Keratinocyte (primary cell): ENCODE measurements around the gene HERC4. TPM values are rescaled to one million over a fixed set of nuclear protein-coding genes. Genes with fewer than 3 reads are reported as not detected.

Experiments used
- DNase-seq: peaks from one replicate; pipeline ENCODE4 v3.0.0-alpha.2; 2011; ENCODE audit warnings: low read depth, missing footprints, low spot score
- FAIRE-seq: peaks from 2 replicates; lab custom pipeline; 2011; peaks lifted over from hg19 to GRCh38; lab: Jason Lieb, UNC
- H2AFZ ChIP-seq: 2 replicates; pipeline ENCODE4 v1.6.0; 2012; ENCODE audit warnings: low read length, control low read depth, inconsistent platforms; ENCODE audit not compliant: control insufficient read depth
- H3K27ac ChIP-seq: 2 replicates; pipeline ENCODE4 v1.5.1; 2011; ENCODE audit warnings: low read length; ENCODE audit not compliant: control insufficient read depth, insufficient read depth
- H3K27me3 ChIP-seq: 3 replicates; pipeline ENCODE4 v1.6.0; 2011; ENCODE audit warnings: low read length; ENCODE audit not compliant: control insufficient read depth, insufficient read depth; ENCODE audit errors: extremely low read depth
- H3K36me3 ChIP-seq, 2 experiments: 2 replicates in 1 of 2; 3 replicates in 1 of 2; pipeline ENCODE4 v1.5.1; 2011; ENCODE audit warnings: low read length in 2 of 2, mild to moderate bottlenecking in 1 of 2; ENCODE audit not compliant: control insufficient read depth in 2 of 2, insufficient read depth in 2 of 2; ENCODE audit errors: extremely low read depth in 1 of 2
- H3K4me1 ChIP-seq: 3 replicates; pipeline ENCODE4 v1.5.1; 2011; ENCODE audit warnings: low read length; ENCODE audit not compliant: control insufficient read depth, insufficient read depth; ENCODE audit errors: extremely low read depth
- H3K4me2 ChIP-seq: 3 replicates; pipeline ENCODE4 v1.6.0; 2011; ENCODE audit warnings: low read depth, low read length; ENCODE audit not compliant: control insufficient read depth, insufficient read depth; ENCODE audit errors: extremely low read depth
- H3K4me3 ChIP-seq, 3 experiments: fragments of 200-600 bp in 1 of 3; sonication (generic) in 1 of 3; 2 replicates in 2 of 3; 3 replicates in 1 of 3; pipeline ENCODE4 v1.5.1; 2011 to 2016; ENCODE audit warnings: low read length in 3 of 3, mild to moderate bottlenecking in 3 of 3, control low read depth in 2 of 3, inconsistent platforms in 1 of 3, low read depth in 1 of 3, mixed read lengths in 1 of 3, mixed run types in 1 of 3, moderate library complexity in 1 of 3; ENCODE audit not compliant: control insufficient read depth in 2 of 3, insufficient read depth in 2 of 3; ENCODE audit errors: extremely low read depth in 1 of 3
- H3K79me2 ChIP-seq: 2 replicates; pipeline ENCODE4 v1.6.0; 2012; ENCODE audit warnings: low read length; ENCODE audit not compliant: control insufficient read depth, insufficient read depth
- H3K9ac ChIP-seq: 3 replicates; pipeline ENCODE4 v1.6.0; 2011; ENCODE audit warnings: low read length; ENCODE audit not compliant: control insufficient read depth, insufficient read depth; ENCODE audit errors: extremely low read depth
- H3K9me1 ChIP-seq: 3 replicates; pipeline ENCODE4 v1.6.0; 2011; ENCODE audit warnings: low read length; ENCODE audit not compliant: control insufficient read depth, insufficient read depth; ENCODE audit errors: extremely low read depth
- H3K9me3 ChIP-seq: 2 replicates; pipeline ENCODE4 v1.5.1; 2012; ENCODE audit warnings: low read depth, low read length; ENCODE audit not compliant: control insufficient read depth
- H4K20me1 ChIP-seq: 3 replicates; pipeline ENCODE4 v1.6.0; 2011; ENCODE audit warnings: low read length; ENCODE audit not compliant: control insufficient read depth, insufficient read depth; ENCODE audit errors: extremely low read depth
- CTCF ChIP-seq, 3 experiments: IDR thresholded peaks in 1 of 3; conservative IDR thresholded peaks in 1 of 3; optimal IDR thresholded peaks in 1 of 3; 2 replicates in 2 of 3; 3 replicates in 1 of 3; pipeline versions ENCODE3 to v1.5.1; 2011; ENCODE audit warnings: low read length in 3 of 3, mild to moderate bottlenecking in 3 of 3, moderate library complexity in 2 of 3, control low read depth in 1 of 3, inconsistent platforms in 1 of 3; ENCODE audit not compliant: insufficient read depth in 2 of 3; ENCODE audit errors: extremely low read depth in 1 of 3
- EZH2 ChIP-seq: IDR thresholded peaks from one replicate; pipeline ENCODE4 v1.6.1; 2012; ENCODE audit warnings: inconsistent platforms, mild to moderate bottlenecking, low read length, moderate library complexity
- dilution Hi-C: fragments of 300-500 bp; cut with MboI; formaldehyde crosslinking; loops from one replicate; pipeline ENCODE4 v1.7.0; 2020; ENCODE audit warnings: low sequenced_read_pairs; ENCODE audit not compliant: extremely low pct_ligation_motif_present
- polyA plus RNA-seq, 5 experiments: library from polyadenylated mRNA; depleted of rRNA in 3 of 5; stranded (reverse) in 3 of 5; stranded (forward) in 1 of 5; unstranded in 1 of 5; fragments of >200 nt; gene quantifications; 1 replicate in 1 of 5; 2 replicates in 3 of 5; 3 replicates in 1 of 5; pipeline versions ENCODE4 v1.2.1 to v1.2.3, GENCODE V29; 2011 to 2012; ENCODE audit warnings: missing spikeins in 2 of 5, low read depth in 1 of 5, low replicate concordance in 1 of 5

Gene HERC4
- polyA plus RNA-seq, 1 donor (not counting 4 experiments of a cell fraction or from before 2014, with no cell fraction given), result 42.9 TPM

GRCh38 chr10:68121852-68122251, 46.8 kb upstream of the HERC4 start:
- TF ChIP-seq CTCF (optimal IDR thresholded peaks at IDR 0.05 in 1 of 3, IDR thresholded peaks at IDR 0.05 in 1 of 3, conservative IDR thresholded peaks at IDR 0.05 in 1 of 3; ENCODE audit: extremely low read depth in 1 of 3, insufficient read depth in 2 of 3, low read length in 3 of 3) (no peak), EZH2 (no peak)
- no peaks in the 10 kb centered on the region for H3K9me3 ChIP-seq
- FAIRE-seq (no peak), DNase-seq (no peak)
- H3K9me1 ChIP-seq, result no peaks in the 10 kb centered on the region
- H3K79me2 ChIP-seq, result no peaks in the 10 kb centered on the region
- no peak overlapping the region for H3K9ac ChIP-seq
- H3K4me3 ChIP-seq, result no peak overlapping the region
- dilution Hi-C loops, result no loop called here
- no peaks in the 10 kb centered on the region for H3K4me1 ChIP-seq
- H3K36me3 ChIP-seq, result no peaks in the 10 kb centered on the region
- H3K27ac ChIP-seq, result no peak overlapping the region
- no peaks in the 10 kb centered on the region for H3K27me3 ChIP-seq
- no peak overlapping the region for H2AFZ ChIP-seq
- no peak overlapping the region for H3K4me2 ChIP-seq
- no peaks in the 10 kb centered on the region for H4K20me1 ChIP-seq

- no peak overlapping the region for H2AFZ ChIP-seq
- no peak overlapping the region for H3K4me2 ChIP-seq
- H3K9me1 ChIP-seq, result no peaks in the 10 kb centered on the region
- no peaks in the 10 kb centered on the region for H4K20me1 ChIP-seq
- H3K4me3 ChIP-seq, result no peak overlapping the region
- H3K36me3 ChIP-seq, result no peaks in the 10 kb centered on the region
- FAIRE-seq (no peak), DNase-seq (no peak)
- H3K9ac ChIP-seq, result no peak overlapping the region
- dilution Hi-C loops, result no loop called here
- no peaks in the 10 kb centered on the region for H3K9me3 ChIP-seq
- H3K79me2 ChIP-seq, result no peaks in the 10 kb centered on the region
- TF ChIP-seq CTCF (optimal IDR thresholded peaks at IDR 0.05 in 1 of 3, IDR thresholded peaks at IDR 0.05 in 1 of 3, conservative IDR thresholded peaks at IDR 0.05 in 1 of 3; ENCODE audit: extremely low read depth in 1 of 3, insufficient read depth in 2 of 3, low read length in 3 of 3), result no peak
- TF ChIP-seq EZH2, result no peak
- H3K27me3 ChIP-seq, result no peaks in the 10 kb centered on the region
- H3K4me1 ChIP-seq, result no peaks in the 10 kb centered on the region
- H3K27ac ChIP-seq, result no peak overlapping the region
These were observed 46.1 kb upstream of the HERC4 start for GRCh38 chr10:68121020-68121743.
